HCT116 (cell line): Measurements from ENCODE around the gene DMRT3. TPM values are rescaled to one million over a fixed set of nuclear protein-coding genes. Genes with fewer than 3 reads are reported as not detected.

Source experiments
- ATAC-seq: fragments of 200-7000 bp; cut with Tn5 transposase; 2 replicates; pipeline ENCODE4 v1.9.1; 2020; ENCODE audit warnings: mild to moderate bottlenecking, moderate library complexity
- BruUV-seq: library from RNA; stranded (reverse); fragments of 400-500 nt; replicated peaks from 2 replicates; lab custom pipeline; 2021; lab: Mats Ljungman, UMichigan
- CTCF ChIA-PET: fragments of 300-600 bp; sonication (Branson Sonifier 250); formaldehyde crosslinking; loops from one replicate; lab custom pipeline; 2021; ENCODE audit warnings: antibody characterized with exemption; lab: Charles Lee
- POLR2A ChIA-PET: fragments of 300-600, 350-600 bp; sonication (Branson Sonifier 250); formaldehyde crosslinking; loops from one replicate; lab custom pipeline; 2021; ENCODE audit warnings: antibody characterized with exemption; lab: Charles Lee
- RAD21 ChIA-PET, 2 experiments: fragments of 300-600 bp; sonication (Branson Sonifier 250); formaldehyde crosslinking; loops; one replicate each; lab custom pipeline; 2023; ENCODE audit warnings: low total read pairs in 2 of 2; ENCODE audit not compliant: uncharacterized antibody in 2 of 2, unreplicated experiment in 2 of 2, low non-redundant PET in 1 of 2; lab: Charles Lee
- DNase-seq: peaks from one replicate; pipeline ENCODE4 v3.0.0-alpha.2; 2010; ENCODE audit warnings: low read depth, low spot score
- H2AFZ ChIP-seq: fragments of 200-600 bp; shearing (Covaris generic), sonication (generic); 2 replicates; pipeline ENCODE4 v1.6.1; 2017; ENCODE audit warnings: low read depth, mixed run types, mixed read lengths, antibody characterized with exemption, low read length; ENCODE audit not compliant: poor library complexity, severe bottlenecking
- H3K27ac ChIP-seq: 2 replicates; pipeline ENCODE4 v1.5.1; 2012; ENCODE audit warnings: low read depth, low read length
- H3K27me3 ChIP-seq: fragments of 200-600 bp; sonication (generic); 2 replicates; pipeline ENCODE4 v1.6.1; 2016; ENCODE audit warnings: mixed run types, low read length, mixed read lengths; ENCODE audit not compliant: insufficient read depth
- H3K36me3 ChIP-seq, 2 experiments: fragments of 200-500 bp in 1 of 2; fragments of 200-600 bp in 1 of 2; sonication (Bioruptor generic) in 1 of 2; sonication (generic) in 1 of 2; 2 replicates each; pipeline versions ENCODE4 v1.5.1 to v1.6.1; 2014 to 2016; ENCODE audit warnings: low read length in 2 of 2, inconsistent platforms in 1 of 2, mixed read lengths in 1 of 2, mixed run types in 1 of 2; ENCODE audit not compliant: insufficient read depth in 2 of 2, control insufficient read depth in 1 of 2
- H3K4me1 ChIP-seq, 2 experiments: fragments of 200-600 bp in 1 of 2; sonication (generic) in 1 of 2; 2 replicates each; pipeline versions ENCODE4 v1.5.1 to v1.6.1; 2012 to 2017; ENCODE audit warnings: low read length in 2 of 2, inconsistent platforms in 1 of 2, mild to moderate bottlenecking in 1 of 2, mixed read lengths in 1 of 2, mixed run types in 1 of 2, moderate library complexity in 1 of 2; ENCODE audit not compliant: insufficient read depth in 2 of 2, control insufficient read depth in 1 of 2
- H3K4me2 ChIP-seq: fragments of 200-600 bp; sonication (generic); 2 replicates; pipeline ENCODE4 v1.6.1; 2017; ENCODE audit warnings: mixed run types, low read length, mixed read lengths
- H3K4me3 ChIP-seq, 2 experiments: fragments of 200-600 bp in 1 of 2; sonication (generic) in 1 of 2; replicated peaks in 1 of 2; 2 replicates each; pipeline ENCODE4 v1.5.1; 2011 to 2016; ENCODE audit warnings: low read length in 2 of 2, control low read depth in 1 of 2, low read depth in 1 of 2, mild to moderate bottlenecking in 1 of 2, mixed read lengths in 1 of 2, mixed run types in 1 of 2
- H3K79me2 ChIP-seq: fragments of 200-600 bp; sonication (generic); 2 replicates; pipeline ENCODE4 v1.6.1; 2017; ENCODE audit warnings: mild to moderate bottlenecking, mixed run types, low read length, moderate library complexity, mixed read lengths; ENCODE audit not compliant: insufficient read depth
- H3K9ac ChIP-seq: fragments of 200-600 bp; sonication (generic); 2 replicates; pipeline ENCODE4 v1.6.1; 2016; ENCODE audit warnings: low read length, mixed read lengths
- H3K9me2 ChIP-seq: fragments of 200-600 bp; sonication (generic), shearing (Covaris generic); 2 replicates; pipeline ENCODE4 v1.6.1; 2017; ENCODE audit warnings: mixed run types, mild to moderate bottlenecking, moderate library complexity; ENCODE audit not compliant: insufficient read depth
- H3K9me3 ChIP-seq, 2 experiments: fragments of 200-500 bp in 1 of 2; fragments of 200-600 bp in 1 of 2; sonication (Bioruptor generic) in 1 of 2; sonication (generic) in 1 of 2; 2 replicates each; pipeline ENCODE4 v1.6.1; 2014 to 2017; ENCODE audit warnings: low read length in 2 of 2, mixed read lengths in 2 of 2, inconsistent platforms in 1 of 2, low read depth in 1 of 2, mild to moderate bottlenecking in 1 of 2, mixed run types in 1 of 2, moderate library complexity in 1 of 2; ENCODE audit not compliant: control insufficient read depth in 1 of 2, insufficient read depth in 1 of 2
- H4K20me1 ChIP-seq: fragments of 200-600 bp; sonication (generic), shearing (Covaris generic); 2 replicates; pipeline ENCODE4 v1.6.1; 2017; ENCODE audit warnings: mixed run types, mild to moderate bottlenecking, moderate library complexity; ENCODE audit not compliant: insufficient read depth
- ATF3 ChIP-seq: IDR thresholded peaks from 2 replicates; pipeline ENCODE4 v1.6.1; 2012
- CBX3 ChIP-seq: IDR thresholded peaks from 2 replicates; pipeline ENCODE4 v1.6.1; 2012; ENCODE audit warnings: low read depth
- CEBPB ChIP-seq: IDR thresholded peaks from 2 replicates; pipeline ENCODE4 v1.6.1; 2012; ENCODE audit warnings: low read depth
- CTCF ChIP-seq, 3 experiments: fragments of 200-600 bp in 1 of 3; sonication (generic) in 1 of 3; IDR thresholded peaks in 2 of 3; conservative IDR thresholded peaks in 1 of 3; 2 replicates each; pipeline ENCODE4 v1.5.1; 2012 to 2017; ENCODE audit warnings: low read depth in 2 of 3, low read length in 2 of 3, antibody characterized with exemption in 1 of 3, borderline replicate concordance in 1 of 3, control low read depth in 1 of 3, mild to moderate bottlenecking in 1 of 3, mixed read lengths in 1 of 3, mixed run types in 1 of 3, moderate library complexity in 1 of 3; ENCODE audit not compliant: insufficient read depth in 1 of 3
- EGR1 ChIP-seq: IDR thresholded peaks from 2 replicates; pipeline ENCODE4 v1.6.1; 2012; ENCODE audit warnings: low read depth
- EZH2 ChIP-seq: fragments of 200-600 bp; sonication (generic); IDR thresholded peaks from 2 replicates; pipeline ENCODE4 v1.6.1; 2017; ENCODE audit warnings: antibody characterized with exemption, mixed run types
- EZH2phosphoT487 ChIP-seq: fragments of 200-600 bp; IDR thresholded peaks from 2 replicates; pipeline ENCODE4 v1.6.1; 2018; ENCODE audit warnings: antibody characterized with exemption, borderline replicate concordance
- FOSL1 ChIP-seq: IDR thresholded peaks from 2 replicates; pipeline ENCODE4 v1.6.1; 2012; ENCODE audit warnings: low read depth
- JUND ChIP-seq: IDR thresholded peaks from 2 replicates; pipeline ENCODE4 v1.6.1; 2012
- POLR2A ChIP-seq: IDR thresholded peaks from 2 replicates; pipeline ENCODE4 v1.7.0; 2011; ENCODE audit warnings: borderline replicate concordance; ENCODE audit not compliant: insufficient read depth, insufficient read length; ENCODE audit errors: extremely low read depth
- POLR2AphosphoS5 ChIP-seq: IDR thresholded peaks from 2 replicates; pipeline ENCODE4 v1.6.1; 2011; ENCODE audit warnings: mild to moderate bottlenecking, low read depth, low read length, moderate library complexity
- REST ChIP-seq: IDR thresholded peaks from 2 replicates; pipeline ENCODE4 v1.6.1; 2012; ENCODE audit warnings: low read depth
- SP1 ChIP-seq: IDR thresholded peaks from 2 replicates; pipeline ENCODE4 v1.6.1; 2012; ENCODE audit warnings: low read depth
- SRF ChIP-seq: IDR thresholded peaks from 2 replicates; pipeline ENCODE4 v1.6.1; 2012; ENCODE audit warnings: low read depth
- TCF7L2 ChIP-seq: IDR thresholded peaks from 2 replicates; pipeline ENCODE4 v1.7.0; 2011; ENCODE audit warnings: borderline replicate concordance, inconsistent platforms; ENCODE audit not compliant: insufficient read depth, insufficient read length; ENCODE audit errors: extremely low read depth
- YY1 ChIP-seq: IDR thresholded peaks from 2 replicates; pipeline ENCODE4 v1.6.1; 2011; ENCODE audit warnings: low read length, low read depth, moderate library complexity, mild to moderate bottlenecking; ENCODE audit not compliant: insufficient replicate concordance; ENCODE audit errors: extremely low read depth
- ZBTB33 ChIP-seq: IDR thresholded peaks from 2 replicates; pipeline ENCODE4 v1.6.1; 2011; ENCODE audit warnings: mild to moderate bottlenecking, low read length, moderate library complexity; ENCODE audit not compliant: insufficient replicate concordance; ENCODE audit errors: extremely low read depth
- ZNF274 ChIP-seq: fragments of 200-500 bp; sonication (Bioruptor generic); IDR thresholded peaks from 2 replicates; pipeline ENCODE4 v1.6.1; 2014; ENCODE audit warnings: mild to moderate bottlenecking, low read depth, low read length, inconsistent platforms
- intact Hi-C: fragments of 100-400 bp; cut with micrococcal nuclease; formaldehyde crosslinking; loops from 2 replicates; pipeline ENCODE4 v1.10.0; 2022
- total RNA-seq: library from RNA; stranded (reverse); gene quantifications from one replicate; pipeline ENCODE4 v1.2.1, GENCODE V29; 2021; ENCODE audit not compliant: unreplicated experiment

DMRT3 gene
- total RNA-seq, 1 experiment from 2014 or later: not detected

- H3K4me3 ChIP-seq: no peak overlapping the region
- H3K9me2 ChIP-seq: no peaks in the 10 kb centered on the region
- H4K20me1 ChIP-seq: no peaks in the 10 kb centered on the region
- intact Hi-C loops: no loop called here
- DNase-seq: no peak
- no peak overlapping the region for H3K9ac ChIP-seq
- H3K4me2 ChIP-seq: no peak overlapping the region
- no peak overlapping the region for H3K27ac ChIP-seq
- no peaks in the 10 kb centered on the region for H3K36me3 ChIP-seq
- H2AFZ ChIP-seq: no peak overlapping the region
- BruUV-seq: no TSS peak
- H3K9me3 ChIP-seq: no peaks in the 10 kb centered on the region
- RAD21 ChIA-PET: no interaction called here
- POLR2A ChIA-PET: interaction anchor here (1.2 kb wide), 1 partner anchor 20 kb away, joined by 3 read pairs; no protein-coding TSS in a partner anchor
- H3K79me2 ChIP-seq: no peaks in the 10 kb centered on the region
- TF ChIP-seq SP1 (no peak), EGR1 (no peak), REST (no peak), CBX3 (no peak), EZH2 (no peak), EZH2phosphoT487 (no peak), ZBTB33 (no peak), CEBPB (no peak), POLR2A (no peak), POLR2AphosphoS5 (no peak), ZNF274 (no peak), ATF3 (no peak), TCF7L2 (no peak), SRF (no peak), CTCF (IDR thresholded peaks at IDR 0.05 in 2 of 3, conservative IDR thresholded peaks at IDR 0.05 in 1 of 3; ENCODE audit: borderline replicate concordance in 1 of 3, insufficient read depth in 1 of 3, low read depth in 2 of 3, low read length in 2 of 3) (no peak), JUND (no peak), YY1 (no peak), FOSL1 (no peak)
- no peaks in the 10 kb centered on the region for H3K4me1 ChIP-seq
- ATAC-seq: no peak
- CTCF ChIA-PET: no interaction called here
- H3K27me3 ChIP-seq: peaks cover 14% of the 10 kb centered on the region; the same call in 1 of the 2 replicates
Measured at GRCh38 chr9:929719-930118, 46.7 kb upstream of the DMRT3 start.
